Left lung (tissue), 14 donors: ENCODE data around the gene TASOR. TPM values are rescaled to one million over a fixed set of nuclear protein-coding genes. Genes with fewer than 3 reads are reported as not detected.

ENCODE experiments used
- ATAC-seq: fragments of 200-7000 bp; cut with Tn5 transposase; one replicate; pipeline ENCODE4 v1.9.1; 2020; ENCODE audit warnings: moderate library complexity
- DNase-seq, 4 donors: peaks; one replicate each; pipeline ENCODE4 v3.0.0-alpha.2; 2013 to 2020
- H3K27ac ChIP-seq, 2 donors: fragments of 200-600 bp; sonication (generic) in 1 of 2; one replicate each; pipeline versions ENCODE4 v1.5.0 to v1.8.0; 2020 to 2021
- H3K27me3 ChIP-seq, 2 donors: fragments of 200-600 bp; sonication (generic) in 1 of 2; one replicate each; pipeline versions ENCODE4 v1.5.0 to v1.8.0; 2020 to 2021
- H3K36me3 ChIP-seq, 2 donors: fragments of 200-600 bp; sonication (generic) in 1 of 2; one replicate each; pipeline versions ENCODE4 v1.5.0 to v1.8.0; 2020 to 2021
- H3K4me1 ChIP-seq, 2 donors: fragments of 200-600 bp; one replicate each; pipeline ENCODE4 v1.8.0; 2021
- H3K4me3 ChIP-seq, 2 donors: fragments of 200-600 bp; sonication (generic) in 1 of 2; one replicate each; pipeline versions ENCODE4 v1.5.0 to v1.8.0; 2020 to 2021; ENCODE audit warnings: mild to moderate bottlenecking in 1 of 2
- H3K9me3 ChIP-seq, 2 donors: fragments of 200-600 bp; sonication (generic) in 1 of 2; one replicate each; pipeline versions ENCODE4 v1.5.0 to v1.8.0; 2020 to 2021
- intact Hi-C, 2 donors: fragments of 100-400 bp; cut with DNase I; formaldehyde crosslinking; loops; one replicate each; pipeline versions ENCODE4 v1.11.2 to v1.14.2; 2022
- long read RNA-seq, 12 donors: library from polyadenylated mRNA in 2 of 12; unstranded in 2 of 12; transcript quantifications; one replicate each; pipeline ENCODE4 v2.0.0 and lab custom pipeline, GENCODE V29; 2019 to 2026
- polyA plus RNA-seq, 6 donors: library from polyadenylated mRNA; unstranded; fragments of 120-200 nt; gene quantifications; one replicate each; pipeline ENCODE4 v1.2.1, GENCODE V29; 2013; ENCODE audit not compliant: insufficient read length in 6 of 6
- total RNA-seq, 2 donors: library from RNA; stranded (reverse); fragmentation: NEBNext Ultra II Directional; extraction: Animal tissue kit (Norgen Biotek cat#: 25700); gene quantifications; one replicate each; pipeline ENCODE4 v1.2.1, GENCODE V29; 2021
- TF ChIP-seq, protein P1 (sequence below), 2 donors: fragments of 200-600 bp; sonication (generic) in 1 of 2; IDR thresholded peaks; one replicate each; pipeline versions ENCODE4 v1.5.0 to v1.8.0; 2021; ENCODE audit warnings: antibody characterized with exemption in 2 of 2
- donor health status: DM: no; HTN: yes; CAD: no.
- donor health status: DM: no; HTN: no; CAD: no.

The TASOR gene, protein sequence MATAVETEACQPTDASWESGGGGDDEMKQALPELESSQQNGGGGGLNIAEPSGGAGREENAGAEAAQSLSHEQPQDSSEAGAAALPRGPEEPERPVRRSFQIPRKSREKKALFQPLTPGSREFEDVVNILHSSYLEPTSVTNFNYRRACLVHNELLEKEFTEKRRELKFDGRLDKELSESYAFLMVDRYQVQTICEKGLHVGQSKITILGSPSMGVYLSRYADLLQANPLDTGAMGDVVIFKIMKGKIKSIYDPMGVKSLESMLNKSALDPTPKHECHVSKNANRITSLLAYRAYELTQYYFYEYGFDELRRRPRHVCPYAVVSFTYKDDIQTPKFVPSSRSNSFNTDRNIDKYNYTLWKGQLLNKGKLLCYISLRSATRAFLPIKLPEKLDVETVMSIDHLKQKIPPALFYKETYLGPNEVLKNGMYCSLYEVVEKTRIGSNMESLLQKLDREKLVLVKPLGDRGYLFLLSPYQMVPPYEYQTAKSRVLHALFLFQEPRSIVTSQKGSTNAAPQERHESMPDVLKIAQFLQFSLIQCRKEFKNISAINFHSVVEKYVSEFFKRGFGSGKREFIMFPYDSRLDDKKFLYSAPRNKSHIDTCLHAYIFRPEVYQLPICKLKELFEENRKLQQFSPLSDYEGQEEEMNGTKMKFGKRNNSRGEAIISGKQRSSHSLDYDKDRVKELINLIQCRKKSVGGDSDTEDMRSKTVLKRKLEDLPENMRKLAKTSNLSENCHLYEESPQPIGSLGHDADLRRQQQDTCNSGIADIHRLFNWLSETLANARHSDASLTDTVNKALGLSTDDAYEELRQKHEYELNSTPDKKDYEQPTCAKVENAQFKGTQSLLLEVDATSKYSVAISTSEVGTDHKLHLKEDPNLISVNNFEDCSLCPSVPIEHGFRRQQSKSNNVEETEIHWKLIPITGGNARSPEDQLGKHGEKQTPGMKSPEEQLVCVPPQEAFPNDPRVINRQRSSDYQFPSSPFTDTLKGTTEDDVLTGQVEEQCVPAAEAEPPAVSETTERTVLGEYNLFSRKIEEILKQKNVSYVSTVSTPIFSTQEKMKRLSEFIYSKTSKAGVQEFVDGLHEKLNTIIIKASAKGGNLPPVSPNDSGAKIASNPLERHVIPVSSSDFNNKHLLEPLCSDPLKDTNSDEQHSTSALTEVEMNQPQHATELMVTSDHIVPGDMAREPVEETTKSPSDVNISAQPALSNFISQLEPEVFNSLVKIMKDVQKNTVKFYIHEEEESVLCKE (N-terminal part only)
- total RNA-seq = 10 to 100 TPM; 61.8 to 70.1 TPM
- polyA plus RNA-seq = 10 to 100 TPM; 80.4 to 91.3 (median 83.5) TPM
- long read RNA-seq, donor 1, full-length matches to known transcripts = 1 of 11 reads
- long read RNA-seq, donor 1, partial matches to known transcripts = 10 of 11 reads
- long read RNA-seq, donor 1, other reads (novel, unspliced or antisense) = 0 of 11 reads
- long read RNA-seq, donor 2, full-length matches to known transcripts = 2 of 9 reads
- long read RNA-seq, donor 2, partial matches to known transcripts = 7 of 9 reads
- long read RNA-seq, donor 2, other reads (novel, unspliced or antisense) = 0 of 9 reads
- long read RNA-seq, donor 3, full-length matches to known transcripts = 1 of 1 reads
- long read RNA-seq, donor 3, partial matches to known transcripts = 0 of 1 reads
- long read RNA-seq, donor 3, other reads (novel, unspliced or antisense) = 0 of 1 reads
- long read RNA-seq, donor 4, partial matches to known transcripts = 1 of 6 reads
- long read RNA-seq, donor 4, other reads (novel, unspliced or antisense) = 5 of 6 reads
- long read RNA-seq, donor 5 = 0 reads
- long read RNA-seq, donor 6 = 0 reads
- long read RNA-seq, donor 7 = 0 reads
- long read RNA-seq, donor 8, partial matches to known transcripts = 6 of 6 reads
- long read RNA-seq, donor 8, other reads (novel, unspliced or antisense) = 0 of 6 reads
- long read RNA-seq, donor 9 = 0 reads
- long read RNA-seq, donor 10 = 0 reads
- long read RNA-seq, donor 11, full-length matches to known transcripts = 2 of 2 reads
- long read RNA-seq, donor 11, partial matches to known transcripts = 0 of 2 reads
- long read RNA-seq, donor 11, other reads (novel, unspliced or antisense) = 0 of 2 reads
- long read RNA-seq, donor 12 = 0 reads

DNA sequence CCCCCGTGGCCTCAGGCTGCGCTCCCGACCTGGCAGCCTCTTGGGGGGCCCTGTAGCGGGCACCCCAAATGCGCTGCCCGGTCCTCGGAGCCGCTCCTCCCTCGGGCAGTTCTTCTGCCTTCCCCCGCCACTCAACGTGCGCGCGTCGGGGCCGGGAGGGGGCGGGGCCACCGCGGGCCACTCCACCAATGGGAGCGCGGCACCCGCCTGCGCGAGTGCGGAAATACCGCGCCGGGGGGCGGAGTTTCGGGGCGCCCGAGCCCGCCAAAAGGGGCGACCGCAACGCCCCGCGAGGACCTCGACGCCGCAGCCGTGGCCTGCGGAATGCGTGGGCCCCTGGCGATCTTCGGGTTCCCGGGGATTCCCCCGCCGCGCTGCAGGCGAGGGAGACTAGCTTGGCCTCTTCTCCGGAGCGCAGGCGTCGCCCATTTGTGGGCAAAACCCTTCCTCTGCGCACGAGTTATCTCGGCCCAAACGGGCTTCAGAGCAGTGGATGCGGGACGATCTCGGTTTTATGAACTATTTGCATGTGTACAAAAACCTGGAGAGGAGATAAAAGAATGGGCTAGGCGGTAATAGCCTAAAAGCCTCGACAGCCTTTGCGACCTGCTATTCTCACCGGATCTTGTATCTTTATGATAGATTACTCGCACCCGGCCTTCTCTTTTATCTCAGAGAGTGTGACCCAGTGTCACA is at the start of gene TASOR:
TASOR (minus strand) TSS at position 144 of the 696 bp plus-strand sequence. CDS start 259 bp downstream, outside the sequence.
- peak within 1 kb of the TSS; percentile 99 to 100 for H3K27ac ChIP-seq
- ATAC-seq (peak; percentile 96), DNase-seq (peak in 3 of 4 donors; percentile 86 to 95 (median 86))
- peaks cover 18 to 41% of the 10 kb centered on the region in 2 donors for H3K4me1 ChIP-seq
- H3K36me3 ChIP-seq = peaks cover 0 to 3% of the 10 kb centered on the region in 2 donors
- H3K4me3 ChIP-seq = peak within 1 kb of the TSS; percentile 71 to 88
- no peaks in the 10 kb centered on the region for H3K27me3 ChIP-seq
- intact Hi-C loops = no loop called here
- H3K9me3 ChIP-seq = peaks cover 3 to 5% of the 10 kb centered on the region in 2 donors
- TF ChIP-seq, protein P1, sequence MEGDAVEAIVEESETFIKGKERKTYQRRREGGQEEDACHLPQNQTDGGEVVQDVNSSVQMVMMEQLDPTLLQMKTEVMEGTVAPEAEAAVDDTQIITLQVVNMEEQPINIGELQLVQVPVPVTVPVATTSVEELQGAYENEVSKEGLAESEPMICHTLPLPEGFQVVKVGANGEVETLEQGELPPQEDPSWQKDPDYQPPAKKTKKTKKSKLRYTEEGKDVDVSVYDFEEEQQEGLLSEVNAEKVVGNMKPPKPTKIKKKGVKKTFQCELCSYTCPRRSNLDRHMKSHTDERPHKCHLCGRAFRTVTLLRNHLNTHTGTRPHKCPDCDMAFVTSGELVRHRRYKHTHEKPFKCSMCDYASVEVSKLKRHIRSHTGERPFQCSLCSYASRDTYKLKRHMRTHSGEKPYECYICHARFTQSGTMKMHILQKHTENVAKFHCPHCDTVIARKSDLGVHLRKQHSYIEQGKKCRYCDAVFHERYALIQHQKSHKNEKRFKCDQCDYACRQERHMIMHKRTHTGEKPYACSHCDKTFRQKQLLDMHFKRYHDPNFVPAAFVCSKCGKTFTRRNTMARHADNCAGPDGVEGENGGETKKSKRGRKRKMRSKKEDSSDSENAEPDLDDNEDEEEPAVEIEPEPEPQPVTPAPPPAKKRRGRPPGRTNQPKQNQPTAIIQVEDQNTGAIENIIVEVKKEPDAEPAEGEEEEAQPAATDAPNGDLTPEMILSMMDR (IDR thresholded peaks at IDR 0.05) = no peak

DNA sequence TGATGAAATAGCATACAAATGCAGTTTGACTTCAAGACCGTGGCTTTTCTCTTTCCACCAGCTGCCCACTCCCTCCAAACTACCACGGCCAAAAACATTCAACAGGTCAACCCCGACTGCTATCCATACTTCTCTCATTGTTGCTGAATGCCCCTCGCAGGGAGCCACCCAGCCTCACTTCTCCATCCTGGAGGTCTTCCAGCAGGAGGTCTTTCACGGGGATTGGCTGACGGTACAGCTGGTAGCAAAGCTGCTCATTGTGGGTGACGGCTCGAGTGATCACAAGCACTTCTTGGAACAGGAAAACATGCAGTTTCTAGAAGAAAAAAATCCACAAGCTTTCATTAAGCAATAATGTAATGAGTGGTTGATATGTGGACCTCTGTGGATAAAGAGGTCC is 49.0 kb upstream of the TASOR start:
- Histone ChIP-seq H3K27me3 (no peaks in the 10 kb centered on the region), H3K36me3 (peaks cover 0 to 87% of the 10 kb centered on the region in 2 donors), H3K4me1 (no peaks in the 10 kb centered on the region), H3K27ac (no peak overlapping the region), H3K4me3 (no peak overlapping the region), H3K9me3 (no peaks in the 10 kb centered on the region)
- DNase-seq (no peak), ATAC-seq (no peak)
- TF ChIP-seq, protein P1 (IDR thresholded peaks at IDR 0.05) = no peak
- intact Hi-C loops = no loop called here

DNA sequence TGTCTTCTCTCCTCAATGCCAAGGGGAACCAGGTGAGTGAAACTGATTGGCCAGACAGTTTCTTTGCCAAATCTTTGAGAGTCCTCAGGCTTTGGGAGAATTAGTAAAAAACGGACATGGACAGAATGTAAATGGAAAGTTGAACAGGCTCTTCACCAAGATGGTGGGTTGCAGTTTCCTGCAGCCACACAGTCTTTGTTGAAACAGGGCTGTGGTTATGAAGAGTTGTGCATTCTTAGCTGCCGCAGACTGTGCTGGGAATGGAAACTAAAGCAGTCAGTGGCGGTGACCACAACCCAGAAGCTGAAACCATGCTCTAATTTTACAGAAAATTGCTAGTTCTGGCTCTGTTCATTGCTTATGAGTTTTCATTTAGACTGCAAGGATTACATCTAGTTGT is 42.1 kb upstream of the TASOR start:
- H3K36me3 ChIP-seq = peaks cover 0 to 65% of the 10 kb centered on the region in 2 donors

More for the DNA sequence above, 42.1 kb upstream of the TASOR start:
- TF ChIP-seq, protein P1 (IDR thresholded peaks at IDR 0.05) = no peak
- Histone ChIP-seq H3K4me3 (no peak overlapping the region), H3K27me3 (no peaks in the 10 kb centered on the region), H3K4me1 (no peaks in the 10 kb centered on the region), H3K27ac (no peak overlapping the region), H3K9me3 (no peaks in the 10 kb centered on the region)
- ATAC-seq = peak; percentile 19
- no peak for DNase-seq
- intact Hi-C loops = no loop called here
